ENCODE data around the gene TFAP2C. TPM values are rescaled to one million over a fixed set of nuclear protein-coding genes. Genes with fewer than 3 reads are reported as not detected.
"Not testable (repeated sequence)": the region's sequence is repeated elsewhere in the genome, so short reads cannot be mapped to it uniquely, and the experiment has no call there.

The TFAP2C gene
- total RNA-seq, 1 donor, result under 0.01 TPM

GRCh38 chr20:56646599-56646998 lies 17.5 kb downstream of the TFAP2C start:
- no peaks in the 10 kb centered on the region for H3K4me1 ChIP-seq (ENCODE audit: insufficient read depth, low read length)
- H4K20me1 ChIP-seq (ENCODE audit: insufficient read depth, low read length), result no peaks in the 10 kb centered on the region
- H3K36me3 ChIP-seq (ENCODE audit: insufficient read depth, low read length), result no peaks in the 10 kb centered on the region
- no peak overlapping the region for H3K4me2 ChIP-seq (ENCODE audit: insufficient read depth, low read length)
- H3K4me3 ChIP-seq (ENCODE audit: insufficient read depth, low read length), result no peak overlapping the region
- H3K27me3 ChIP-seq (ENCODE audit: insufficient read depth, low read length), result no peaks in the 10 kb centered on the region
- DNase-seq (ENCODE audit: insufficient read length, low spot score, missing footprints), result no peak
- no peaks in the 10 kb centered on the region for H3K9me3 ChIP-seq (ENCODE audit: low read depth, low read length)
- H3K27ac ChIP-seq (ENCODE audit: low read depth, low read length), result no peak overlapping the region
- no peak overlapping the region for H2AFZ ChIP-seq (ENCODE audit: low read length)
- no peaks in the 10 kb centered on the region for H3K79me2 ChIP-seq (ENCODE audit: insufficient read depth, low read length)
- TF ChIP-seq CTCF (IDR thresholded peaks at IDR 0.05; ENCODE audit: extremely low read depth, low read depth, low read length), result no peak

GRCh38 chr20:56653211-56653610 lies 24.1 kb downstream of the TFAP2C start:
- no peak overlapping the region for H3K4me3 ChIP-seq (ENCODE audit: insufficient read depth, low read length)
- no peak for TF ChIP-seq CTCF (IDR thresholded peaks at IDR 0.05; ENCODE audit: extremely low read depth, low read depth, low read length)
- H3K9me3 ChIP-seq (ENCODE audit: low read depth, low read length), result no peaks in the 10 kb centered on the region
- H3K4me2 ChIP-seq (ENCODE audit: insufficient read depth, low read length), result no peak overlapping the region
- no peak overlapping the region for H3K27ac ChIP-seq (ENCODE audit: low read depth, low read length)
- no peaks in the 10 kb centered on the region for H3K36me3 ChIP-seq (ENCODE audit: insufficient read depth, low read length)
- H4K20me1 ChIP-seq (ENCODE audit: insufficient read depth, low read length), result no peaks in the 10 kb centered on the region
- no peaks in the 10 kb centered on the region for H3K4me1 ChIP-seq (ENCODE audit: insufficient read depth, low read length)
- DNase-seq (ENCODE audit: insufficient read length, low spot score, missing footprints), result no peak
- no peaks in the 10 kb centered on the region for H3K27me3 ChIP-seq (ENCODE audit: insufficient read depth, low read length)
- H2AFZ ChIP-seq (ENCODE audit: low read length), result no peak overlapping the region
- H3K79me2 ChIP-seq (ENCODE audit: insufficient read depth, low read length), result no peaks in the 10 kb centered on the region

GRCh38 chr20:56656632-56657031 lies 27.5 kb downstream of the TFAP2C start:
- TF ChIP-seq CTCF (IDR thresholded peaks at IDR 0.05; ENCODE audit: extremely low read depth, low read depth, low read length), result no peak
- DNase-seq (ENCODE audit: insufficient read length, low spot score, missing footprints), result no peak
- no peak overlapping the region for H3K4me2 ChIP-seq (ENCODE audit: insufficient read depth, low read length)

GRCh38 chr20:56657879-56658278 lies 28.8 kb downstream of the TFAP2C start:
- Histone ChIP-seq H3K4me3 (ENCODE audit: insufficient read depth, low read length) (no peak overlapping the region), H3K4me1 (ENCODE audit: insufficient read depth, low read length) (no peaks in the 10 kb centered on the region), H3K27me3 (ENCODE audit: insufficient read depth, low read length) (no peaks in the 10 kb centered on the region), H3K27ac (ENCODE audit: low read depth, low read length) (no peak overlapping the region), H3K36me3 (ENCODE audit: insufficient read depth, low read length) (no peaks in the 10 kb centered on the region), H2AFZ (ENCODE audit: low read length) (no peak overlapping the region), H3K4me2 (ENCODE audit: insufficient read depth, low read length) (no peak overlapping the region), H3K9me3 (ENCODE audit: low read depth, low read length) (no peaks in the 10 kb centered on the region), H4K20me1 (ENCODE audit: insufficient read depth, low read length) (no peaks in the 10 kb centered on the region), H3K79me2 (ENCODE audit: insufficient read depth, low read length) (no peaks in the 10 kb centered on the region)
- no peak for TF ChIP-seq CTCF (IDR thresholded peaks at IDR 0.05; ENCODE audit: extremely low read depth, low read depth, low read length)
- DNase-seq (ENCODE audit: insufficient read length, low spot score, missing footprints), result no peak

More at GRCh38 chr20:56656632-56657031, 27.5 kb downstream of the TFAP2C start:
- Histone ChIP-seq H3K4me1 (ENCODE audit: insufficient read depth, low read length) (no peaks in the 10 kb centered on the region), H3K36me3 (ENCODE audit: insufficient read depth, low read length) (no peaks in the 10 kb centered on the region), H3K9me3 (ENCODE audit: low read depth, low read length) (no peaks in the 10 kb centered on the region), H3K27me3 (ENCODE audit: insufficient read depth, low read length) (no peaks in the 10 kb centered on the region), H3K4me3 (ENCODE audit: insufficient read depth, low read length) (no peak overlapping the region), H3K27ac (ENCODE audit: low read depth, low read length) (no peak overlapping the region), H4K20me1 (ENCODE audit: insufficient read depth, low read length) (no peaks in the 10 kb centered on the region), H2AFZ (ENCODE audit: low read length) (no peak overlapping the region), H3K79me2 (ENCODE audit: insufficient read depth, low read length) (no peaks in the 10 kb centered on the region)

GRCh38 chr20:56658341-56658947 lies 29.3 kb downstream of the TFAP2C start:
- H3K4me2 ChIP-seq (ENCODE audit: insufficient read depth, low read length); H3K79me2 ChIP-seq (ENCODE audit: insufficient read depth, low read length); H3K36me3 ChIP-seq (ENCODE audit: insufficient read depth, low read length); H3K9me3 ChIP-seq (ENCODE audit: low read depth, low read length); H3K27ac ChIP-seq (ENCODE audit: low read depth, low read length); DNase-seq (ENCODE audit: insufficient read length, low spot score, missing footprints); H3K4me3 ChIP-seq (ENCODE audit: insufficient read depth, low read length); H3K4me1 ChIP-seq (ENCODE audit: insufficient read depth, low read length); H4K20me1 ChIP-seq (ENCODE audit: insufficient read depth, low read length); H3K27me3 ChIP-seq (ENCODE audit: insufficient read depth, low read length); H2AFZ ChIP-seq (ENCODE audit: low read length): not testable (repeated sequence)

All from osteoblast (primary cell).